HG03097 (cell line): Measurements from ENCODE around the gene NUP85.
"Not testable (repeated sequence)": the region's sequence is repeated elsewhere in the genome, so short reads cannot be mapped to it uniquely, and the experiment has no call there.

ENCODE experiments used
- ATAC-seq: cut with Tn5 transposase; IDR thresholded peaks from one replicate; pipeline ENCODE4 v1.9.1; 2021; ENCODE audit not compliant: unreplicated experiment, low FRiP score

NUP85 gene

DNA sequence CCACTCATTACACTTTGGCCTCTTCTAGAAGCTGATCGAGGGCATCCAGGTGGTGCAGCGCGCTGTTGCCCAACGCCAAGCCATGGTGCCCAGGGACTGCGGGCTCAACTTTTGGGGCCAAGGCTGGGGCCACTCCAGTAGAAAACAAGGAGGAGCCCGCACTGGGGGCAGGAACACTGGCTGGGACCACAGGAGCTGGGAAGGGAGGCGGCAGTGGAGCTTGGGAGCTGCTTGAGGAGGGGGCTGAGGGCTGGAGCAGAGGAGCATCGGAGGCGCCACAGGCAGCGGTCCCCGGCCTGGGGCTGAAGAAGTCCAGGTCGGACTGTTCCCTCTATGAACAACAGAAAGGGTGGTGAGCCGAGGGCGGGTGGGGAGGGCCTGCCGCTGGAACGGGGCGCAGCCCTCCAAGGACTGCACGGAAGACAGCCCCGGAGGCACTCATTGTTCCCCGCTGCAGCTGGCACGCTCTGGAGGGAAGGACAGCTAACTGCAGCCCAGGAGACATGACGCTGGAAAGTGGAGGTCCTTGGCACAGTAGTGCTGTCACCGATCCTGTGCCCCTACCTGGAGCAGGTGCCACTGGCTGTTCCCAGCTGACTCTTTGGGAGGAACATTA is 34.4 kb downstream of the NUP85 start:
- ATAC-seq: no peak

DNA sequence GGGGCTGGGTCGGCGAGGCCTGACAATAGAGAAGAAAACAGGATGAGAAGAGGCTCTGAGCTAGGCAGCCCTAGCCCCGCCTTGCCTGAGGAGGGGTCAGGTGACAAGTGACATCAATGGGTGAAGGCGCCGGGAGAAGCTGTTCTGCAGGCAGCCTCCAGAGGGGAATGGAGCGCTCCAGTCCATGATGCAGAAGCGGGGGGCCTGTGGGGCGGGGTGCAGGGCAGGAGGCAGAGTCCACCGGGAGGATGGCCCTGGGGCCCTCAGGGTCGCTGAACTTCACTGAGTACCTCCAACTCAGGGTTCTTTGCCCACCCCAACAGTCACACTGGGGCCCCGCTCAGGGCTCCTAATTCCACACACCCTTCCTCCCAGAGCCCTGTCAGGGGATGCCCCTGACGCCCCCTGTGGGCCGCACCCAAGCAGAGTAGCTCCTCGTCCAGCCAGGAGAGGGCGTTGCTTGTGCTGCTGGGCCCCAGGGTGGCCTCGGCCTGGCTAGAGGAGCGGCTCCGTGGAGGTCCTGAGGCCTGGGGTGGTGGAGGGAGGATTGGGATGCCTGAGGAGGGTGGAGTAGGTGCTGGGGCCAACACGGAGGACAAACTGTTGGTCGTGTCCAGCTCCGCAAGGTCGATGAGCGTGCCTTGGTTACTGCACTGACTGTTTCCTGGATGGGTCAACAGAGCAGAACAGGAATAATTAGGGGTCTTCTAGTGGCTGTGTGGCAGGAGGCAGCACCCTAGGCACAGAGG is 35.1 kb downstream of the NUP85 start:
- ATAC-seq: no peak

DNA sequence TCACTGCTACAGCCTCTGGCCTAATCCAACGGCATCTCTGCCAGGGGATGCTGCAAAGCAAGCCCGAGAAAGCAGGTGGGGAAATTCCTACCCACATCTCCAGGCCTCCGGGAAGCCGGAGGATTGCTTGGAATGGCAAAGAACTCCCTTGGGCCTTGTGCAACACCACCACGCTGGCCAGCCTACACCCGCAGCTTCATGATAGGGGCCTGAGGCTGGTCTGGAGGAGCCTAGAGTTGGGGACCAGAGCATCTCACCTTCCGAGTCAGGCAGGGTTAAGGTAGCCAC is 35.6 kb downstream of the NUP85 start:
- ATAC-seq: no peak

DNA sequence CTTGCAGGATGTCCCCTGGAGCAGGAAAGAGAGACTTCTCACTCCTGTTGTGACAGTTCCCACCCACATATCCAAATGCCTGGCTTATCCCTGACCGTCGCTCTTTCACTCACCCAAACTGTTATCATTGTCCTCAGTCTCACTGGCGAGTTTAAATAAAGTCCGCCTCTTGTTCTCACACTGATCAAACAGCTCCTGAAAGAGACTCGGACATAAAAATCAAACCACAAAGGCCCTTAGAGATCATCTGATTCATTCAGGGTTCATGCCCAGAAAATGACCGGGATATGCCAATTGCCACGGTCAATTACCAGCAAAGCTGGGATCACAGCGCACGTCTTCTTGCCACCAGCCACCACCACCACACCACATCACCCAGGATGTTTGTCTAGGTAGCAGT is 36.0 kb downstream of the NUP85 start:
- ATAC-seq: no peak

DNA sequence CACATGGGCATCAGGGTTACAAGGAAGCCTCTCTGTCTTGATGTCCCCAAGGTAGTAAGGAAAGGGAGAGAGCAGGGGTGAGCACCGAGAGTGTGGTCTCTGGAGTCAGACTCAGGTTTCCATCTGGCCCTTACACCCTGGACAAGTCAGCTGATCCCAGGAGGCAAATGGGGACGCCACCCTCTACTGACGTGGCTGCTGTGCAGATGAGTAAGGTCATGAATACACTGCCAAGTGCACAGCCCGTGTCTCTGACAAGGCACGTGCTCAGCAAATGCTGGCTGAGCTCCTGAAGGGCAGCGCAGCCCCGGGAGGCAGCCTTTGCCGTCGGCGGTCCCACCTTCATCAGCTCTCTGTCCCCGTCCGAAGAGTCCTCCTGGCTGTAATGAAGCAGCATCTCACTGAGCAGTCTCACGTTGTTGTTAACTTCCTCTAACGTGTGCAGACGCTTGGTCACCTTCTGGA is 36.5 kb downstream of the NUP85 start:
- ATAC-seq: no peak

DNA sequence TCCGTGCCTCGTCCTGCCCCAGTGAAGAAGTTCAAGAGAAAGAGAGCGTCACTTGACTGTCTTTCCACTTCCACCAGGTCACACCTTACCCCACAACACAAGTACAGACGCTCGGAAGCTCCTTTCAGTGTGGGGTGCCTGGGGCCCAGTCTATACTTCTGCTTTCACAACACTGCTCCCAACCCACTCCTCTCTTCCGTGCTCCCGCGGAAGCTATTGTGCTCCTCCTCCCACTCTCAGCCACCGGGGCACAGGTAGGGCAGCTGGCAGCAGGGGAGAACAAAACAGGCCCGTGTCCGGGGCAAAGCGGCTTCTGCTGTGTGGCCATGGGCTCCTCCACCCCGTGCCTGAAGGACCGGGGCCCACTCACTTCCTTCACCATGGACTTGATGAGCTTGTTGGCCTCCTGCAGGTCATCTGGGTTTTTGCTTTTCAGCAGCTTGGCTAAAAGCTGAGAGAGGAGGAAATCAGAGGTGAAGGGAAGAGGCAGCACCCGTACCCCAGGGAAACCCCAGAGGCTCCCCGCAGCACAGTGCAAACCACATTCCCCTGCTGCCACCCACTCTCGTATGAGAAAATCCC is 37.1 kb downstream of the NUP85 start:
- ATAC-seq: no peak

DNA sequence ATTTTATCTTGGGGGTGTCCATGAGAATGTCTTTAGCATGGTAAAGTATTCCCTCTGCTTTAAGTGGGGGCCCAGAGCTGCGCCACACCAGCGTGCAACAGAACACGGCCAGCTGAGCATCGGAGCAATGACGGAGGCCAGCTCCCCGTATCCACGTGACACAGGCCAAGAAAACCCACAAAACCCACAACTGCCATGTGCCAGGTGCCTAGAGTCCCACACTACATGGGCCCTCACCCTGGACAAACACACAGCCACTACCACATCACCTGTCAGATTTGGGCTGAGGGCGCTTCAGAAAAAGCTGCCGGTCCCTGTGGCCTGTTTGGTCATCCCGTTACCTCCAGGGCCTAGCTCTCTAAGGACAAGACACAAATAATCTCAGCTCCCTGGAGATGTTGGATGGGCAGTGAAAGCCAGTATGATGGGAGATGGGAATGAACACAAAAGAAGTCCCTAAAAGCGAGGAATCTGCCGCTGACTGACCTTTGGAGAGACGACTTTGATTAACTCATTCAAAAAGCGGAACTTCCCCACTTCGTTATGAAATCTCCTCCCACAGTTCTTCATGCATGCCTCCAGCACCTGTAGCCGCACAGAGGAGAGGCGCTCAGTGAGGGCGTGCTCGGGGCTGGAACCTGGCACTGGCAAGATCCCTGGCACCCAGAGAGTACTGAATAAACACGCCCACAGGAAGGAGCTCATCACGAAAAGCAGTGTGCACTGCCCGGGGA is 38.8 kb downstream of the NUP85 start:
- ATAC-seq: no peak

DNA sequence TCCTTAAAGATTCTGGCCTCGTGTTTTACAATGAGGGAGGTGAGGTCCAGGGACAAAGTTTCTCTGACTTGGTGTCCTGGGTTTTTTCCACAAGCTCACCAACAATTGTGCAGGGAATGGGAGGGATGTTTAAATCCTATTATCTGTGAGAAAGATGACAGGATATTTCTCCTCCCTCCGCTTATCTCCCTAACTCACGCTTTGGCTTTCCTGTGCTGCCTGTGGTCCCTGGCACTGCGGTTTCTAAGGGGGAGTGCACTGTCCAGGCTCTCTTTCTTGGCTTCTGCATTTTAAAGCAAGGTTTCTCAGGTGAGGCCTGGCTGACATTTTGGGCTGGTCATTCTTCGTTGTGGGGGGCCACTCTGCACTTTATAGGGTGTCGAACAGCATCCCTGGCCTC is 39.5 kb downstream of the NUP85 start:
- ATAC-seq: no peak

DNA sequence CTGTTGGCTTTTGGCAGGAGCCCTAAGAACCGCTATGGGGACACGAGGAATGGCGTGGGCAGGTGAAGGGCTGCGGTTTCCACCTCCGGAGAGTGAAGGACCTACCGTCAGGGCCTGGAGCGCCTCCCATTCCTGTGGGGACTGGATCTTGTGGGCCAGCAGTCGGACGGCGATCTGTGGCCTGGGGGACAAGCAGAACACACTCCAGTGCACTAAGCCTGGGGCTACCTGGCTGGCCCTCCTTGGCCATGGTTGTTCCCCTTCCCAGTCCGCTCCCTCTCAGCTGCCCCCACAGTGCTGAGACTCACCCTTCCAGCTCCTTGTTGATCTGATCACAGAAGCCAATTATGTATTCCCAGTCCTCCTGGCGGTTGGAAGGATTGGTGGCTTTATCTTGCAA is 40.9 kb downstream of the NUP85 start:
- no peak for ATAC-seq

DNA sequence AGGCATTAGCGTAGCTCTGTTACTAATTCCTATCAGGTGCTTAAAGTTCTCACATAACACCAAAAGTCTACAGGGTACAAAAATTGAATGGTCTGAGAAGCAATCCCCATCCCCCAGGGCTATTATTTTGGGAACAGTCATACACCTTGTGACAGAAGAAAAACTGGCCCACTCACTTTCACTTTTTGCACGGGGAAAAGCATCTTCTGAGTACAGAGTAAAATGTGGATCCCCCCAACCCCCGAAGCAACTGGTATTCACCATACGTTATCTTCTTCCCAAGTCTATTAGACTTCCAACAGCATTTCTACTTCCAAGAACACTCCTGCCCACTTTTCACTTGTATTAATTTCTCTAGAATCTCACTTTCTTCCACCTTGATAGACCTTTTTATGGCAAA is 44.1 kb downstream of the NUP85 start:
- no peak for ATAC-seq

DNA sequence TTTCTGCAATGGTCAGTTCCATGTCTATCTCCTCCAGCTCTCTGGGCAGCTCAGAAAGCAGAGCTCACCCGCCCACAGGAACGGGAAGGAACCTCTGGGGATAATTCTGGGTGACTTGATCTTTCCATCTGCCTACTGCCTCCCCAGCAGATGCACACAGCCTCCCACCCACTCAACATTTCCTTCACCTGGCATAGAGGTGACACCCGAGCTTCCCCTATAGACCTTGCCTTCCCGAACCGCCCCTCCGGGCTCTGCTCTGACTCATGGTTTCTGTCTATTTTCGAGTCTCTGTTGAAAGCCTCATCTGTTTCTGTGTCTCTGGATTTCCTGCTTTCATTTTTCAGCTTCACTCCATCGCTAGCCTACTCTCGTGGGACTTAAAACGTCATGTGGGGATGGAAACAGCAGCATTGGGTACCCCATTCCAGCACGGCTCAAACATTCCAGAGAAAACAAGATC is 44.6 kb downstream of the NUP85 start:
- ATAC-seq: peak; percentile 90

DNA sequence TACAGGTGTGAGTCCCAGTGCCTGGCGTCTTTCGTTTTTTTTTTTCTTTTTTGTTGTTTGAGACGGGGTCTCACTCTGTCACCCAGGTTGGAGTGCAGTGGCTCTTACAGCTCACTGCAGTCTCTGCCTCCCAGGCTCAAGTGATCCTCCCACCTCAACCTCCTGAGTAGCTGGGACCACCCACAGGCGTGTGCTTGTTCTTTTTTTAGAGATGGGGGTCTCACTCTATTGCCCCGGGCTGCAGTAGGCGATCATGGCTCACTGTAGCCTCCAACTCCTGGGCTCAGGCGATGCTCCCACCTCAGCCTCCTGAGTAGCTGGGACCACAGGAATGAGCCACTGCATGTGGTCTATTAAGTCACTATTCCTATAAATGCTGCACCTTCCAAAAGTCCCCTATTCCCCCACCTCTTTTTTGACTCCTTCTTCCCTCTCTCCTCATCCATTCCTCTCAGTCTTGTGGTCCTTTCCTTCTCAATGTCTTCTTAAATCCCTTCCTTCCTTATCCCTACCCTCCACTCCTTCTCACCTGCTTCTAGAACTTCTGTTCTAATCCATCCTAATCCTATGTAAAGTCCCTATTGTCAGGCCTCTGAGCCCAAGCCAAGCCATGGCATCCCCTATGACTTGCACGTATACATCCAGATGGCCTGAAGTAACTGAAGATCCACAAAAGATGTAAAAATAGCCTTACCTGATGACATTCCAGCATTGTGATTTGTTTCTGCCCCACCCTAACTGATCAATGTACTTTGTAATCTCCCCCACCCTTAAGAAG is 46.7 kb downstream of the NUP85 start:
- ATAC-seq: no peak

DNA sequence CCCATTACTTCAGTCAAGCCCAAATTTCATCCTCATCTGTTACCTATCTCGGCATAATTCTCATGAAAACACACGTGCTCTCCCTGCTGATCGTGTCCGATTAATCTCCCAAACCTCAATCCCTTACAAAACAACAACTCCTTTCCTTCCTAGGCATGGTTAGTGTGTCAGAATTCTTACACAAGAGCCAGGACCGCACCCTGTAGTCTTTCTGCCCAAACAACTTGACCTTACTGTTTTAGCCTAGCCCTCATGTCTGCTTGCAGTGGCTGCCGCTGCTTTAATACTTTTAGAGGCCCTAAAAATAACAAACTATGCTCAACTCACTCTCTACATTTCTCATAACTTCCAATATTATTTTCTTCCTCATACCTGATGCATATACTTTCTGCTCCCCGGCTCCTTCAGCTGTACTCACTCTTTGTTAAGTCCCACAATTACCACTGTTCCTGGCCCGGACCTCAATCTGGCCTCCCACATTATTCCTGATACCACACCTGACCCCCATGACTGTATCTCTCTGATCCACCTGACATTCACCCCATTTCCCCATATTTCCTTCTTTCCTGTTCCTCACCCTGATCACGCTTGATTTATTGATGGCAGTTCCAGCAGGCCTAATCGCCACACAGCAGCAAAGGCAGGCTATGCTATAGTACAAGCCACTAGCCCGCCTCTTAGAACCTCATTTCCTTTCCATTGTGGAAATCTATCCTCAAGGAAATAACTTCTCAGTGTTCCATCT is 50.6 kb downstream of the NUP85 start:
- ATAC-seq: not testable (repeated sequence)

DNA sequence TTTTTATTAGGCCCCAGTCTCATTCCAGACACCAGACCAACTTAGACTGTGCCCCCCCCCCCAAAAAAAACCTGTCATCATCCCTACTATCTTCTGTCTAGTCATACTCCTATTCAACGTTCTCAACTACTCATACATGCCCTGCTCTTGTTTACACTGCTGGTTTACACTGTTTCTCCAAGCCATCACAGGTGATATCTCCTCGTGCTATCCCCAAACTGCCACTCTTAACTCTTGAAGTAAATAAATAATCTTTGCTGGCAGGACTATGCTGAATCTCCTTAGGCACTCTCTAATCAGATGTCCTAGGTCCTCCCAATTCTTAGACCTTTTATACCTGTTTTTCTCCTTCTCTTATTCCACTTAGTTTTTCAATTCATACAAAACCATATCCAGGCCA is 51.7 kb downstream of the NUP85 start:
- not testable (repeated sequence) for ATAC-seq

DNA sequence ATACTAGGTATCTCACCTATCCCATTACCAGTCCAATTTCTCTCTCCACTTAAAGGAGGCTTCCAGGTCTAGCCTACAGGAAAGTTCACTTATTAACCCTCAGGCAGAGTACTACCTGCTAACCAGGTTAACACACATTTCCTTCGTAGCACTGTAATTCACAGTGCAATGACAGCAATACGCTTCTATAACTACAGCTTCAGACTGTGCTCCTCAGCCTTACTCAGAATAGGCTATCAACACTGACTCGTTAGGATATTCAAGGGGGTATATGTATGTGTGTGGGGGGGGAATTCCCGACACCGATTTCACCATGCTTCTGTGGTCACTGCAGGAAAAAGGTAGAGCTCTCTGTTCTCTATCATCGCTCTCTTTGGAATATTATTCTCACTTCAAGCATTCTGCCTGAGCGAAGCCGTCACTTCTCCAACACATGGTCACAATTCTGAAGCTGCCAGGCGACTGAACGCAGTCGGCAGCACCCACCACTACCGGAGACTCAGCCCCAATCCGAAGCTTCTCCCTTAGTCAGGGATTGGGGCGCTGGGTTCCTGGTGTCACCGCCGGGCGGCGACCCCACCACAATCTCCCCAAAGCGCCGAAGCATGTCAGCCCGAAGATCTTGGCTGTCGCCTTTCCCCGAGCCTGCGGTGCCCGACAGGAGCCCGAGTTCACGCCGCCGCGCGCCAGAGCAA is 55.3 kb downstream of the NUP85 start:
- ATAC-seq: peak; percentile 23

DNA sequence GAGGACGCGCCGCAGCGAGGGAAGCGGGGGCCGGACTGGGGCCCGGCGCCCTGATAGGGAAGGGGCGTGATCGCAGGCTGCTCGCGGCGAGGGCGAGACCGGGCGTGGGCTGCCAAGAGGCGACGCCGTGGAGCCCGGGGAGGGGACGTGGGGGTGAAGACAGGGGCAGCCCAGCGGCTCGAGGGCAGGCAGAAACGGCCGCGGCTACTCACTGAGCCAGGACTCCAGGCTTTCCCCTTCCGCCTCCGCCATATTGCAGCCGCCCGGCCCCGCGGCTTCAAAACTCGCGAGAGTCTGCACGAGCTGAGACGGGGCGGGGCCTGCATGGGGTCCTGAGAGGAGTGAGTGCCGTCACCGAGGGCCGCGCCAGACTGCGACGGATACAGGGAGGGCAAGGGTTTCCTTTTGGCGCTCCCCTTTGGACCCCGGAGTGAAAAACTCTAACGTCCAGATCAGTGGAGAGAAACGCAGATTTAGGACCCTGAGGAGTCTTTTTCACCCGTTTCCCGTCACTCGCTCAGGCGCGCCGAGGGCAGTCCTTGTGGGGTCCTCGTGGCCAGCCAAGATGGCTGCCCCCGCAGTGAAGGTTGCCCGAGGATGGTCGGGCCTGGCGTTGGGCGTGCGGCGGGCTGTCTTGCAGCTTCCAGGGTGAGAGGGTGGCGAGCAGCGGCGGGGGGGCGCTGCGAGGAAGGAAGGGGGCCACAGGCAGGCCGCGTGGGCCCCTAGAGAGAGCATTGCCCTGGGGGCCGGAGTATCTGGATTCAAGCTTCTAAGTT is 56.0 kb downstream of the NUP85 start, which contains the start of the genes GGA3 and MRPS7:
GGA3 (minus strand) TSS at position 271 of the 776 bp plus-strand sequence; CDS start at position 252, 19 bp downstream.
MRPS7 (plus strand) TSS at position 544 of the 776 bp plus-strand sequence; CDS start at position 566, 22 bp downstream.
- peak; percentile 75 for ATAC-seq

DNA sequence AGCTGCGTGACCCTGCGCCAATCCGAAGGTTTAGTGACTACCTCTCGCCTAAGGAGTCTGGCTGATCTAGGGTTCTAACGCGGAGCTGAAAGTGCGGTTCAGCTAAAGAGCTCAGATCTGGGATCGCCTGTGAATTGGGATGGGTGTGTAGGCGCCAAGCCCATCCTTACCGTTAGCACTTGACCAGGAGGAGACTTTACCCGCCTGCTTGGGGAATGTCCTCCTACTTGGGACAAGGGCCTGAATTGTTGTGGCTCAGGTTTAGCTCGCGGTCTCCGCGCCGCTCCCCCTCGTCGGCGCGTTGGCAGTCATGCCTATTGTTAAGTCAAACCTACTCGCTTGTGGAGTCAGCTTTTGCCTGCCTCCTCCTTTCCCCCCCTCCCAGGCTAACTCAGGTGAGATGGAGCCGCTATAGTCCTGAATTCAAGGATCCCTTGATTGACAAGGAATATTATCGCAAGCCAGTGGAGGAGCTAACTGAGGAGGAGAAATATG is 56.7 kb downstream of the NUP85 start:
- ATAC-seq: peak; percentile 17

DNA sequence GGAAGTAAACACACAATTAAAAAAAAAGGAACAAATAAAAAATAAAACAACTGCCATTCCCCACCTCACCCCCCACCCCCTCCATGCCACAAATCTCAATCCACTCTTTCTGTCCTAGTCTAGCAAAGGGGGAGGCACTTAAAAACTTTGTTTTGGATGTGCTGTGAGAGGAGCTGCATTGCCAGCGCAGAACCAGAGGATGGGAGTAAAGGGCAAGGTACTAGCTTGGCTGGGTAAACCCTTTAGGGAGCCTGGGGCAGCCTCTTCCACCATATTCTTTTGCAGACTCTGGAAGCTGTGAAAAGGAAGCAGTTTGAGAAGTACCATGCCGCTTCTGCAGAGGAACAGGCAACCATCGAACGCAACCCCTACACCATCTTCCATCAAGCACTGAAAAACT is 57.6 kb downstream of the NUP85 start:
- no peak for ATAC-seq
